Measurements from ENCODE around the gene CCDC127.

CCDC127 gene

DNA sequence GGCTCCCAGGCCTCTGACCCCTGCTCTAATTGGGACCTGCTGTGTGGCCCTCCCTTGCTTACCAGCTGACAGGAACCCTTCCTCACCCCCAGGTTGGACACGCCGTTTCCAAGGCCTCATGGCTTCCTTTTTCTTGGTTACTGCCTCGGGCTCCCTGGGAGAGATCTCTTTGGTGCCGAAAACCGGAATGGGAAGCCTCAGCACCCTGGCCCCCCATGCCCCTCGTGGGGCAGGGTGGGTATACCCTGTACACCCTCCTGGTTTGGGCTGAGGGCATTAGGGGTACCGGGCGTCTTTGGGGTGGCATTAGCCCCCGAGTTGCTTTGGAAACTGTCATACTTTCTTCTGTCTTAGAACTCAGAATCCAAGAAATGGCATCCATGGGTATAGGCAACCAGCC lies 36.8 kb downstream of the CCDC127 start:
- Histone ChIP-seq H3K36me3 (replicated peaks) (no peaks in the 10 kb centered on the region), H3K27ac (no peak overlapping the region), H3K4me3 (ENCODE audit: low read depth, low read length) (no peak overlapping the region), H3K27me3 (replicated peaks) (no peaks in the 10 kb centered on the region)
- in situ Hi-C loops (cut with HindIII; ENCODE audit: low pct_ligation_motif_present, low sequenced_read_pairs), result no loop called here
- no peak for DNase-seq
- TF ChIP-seq, protein P1, sequence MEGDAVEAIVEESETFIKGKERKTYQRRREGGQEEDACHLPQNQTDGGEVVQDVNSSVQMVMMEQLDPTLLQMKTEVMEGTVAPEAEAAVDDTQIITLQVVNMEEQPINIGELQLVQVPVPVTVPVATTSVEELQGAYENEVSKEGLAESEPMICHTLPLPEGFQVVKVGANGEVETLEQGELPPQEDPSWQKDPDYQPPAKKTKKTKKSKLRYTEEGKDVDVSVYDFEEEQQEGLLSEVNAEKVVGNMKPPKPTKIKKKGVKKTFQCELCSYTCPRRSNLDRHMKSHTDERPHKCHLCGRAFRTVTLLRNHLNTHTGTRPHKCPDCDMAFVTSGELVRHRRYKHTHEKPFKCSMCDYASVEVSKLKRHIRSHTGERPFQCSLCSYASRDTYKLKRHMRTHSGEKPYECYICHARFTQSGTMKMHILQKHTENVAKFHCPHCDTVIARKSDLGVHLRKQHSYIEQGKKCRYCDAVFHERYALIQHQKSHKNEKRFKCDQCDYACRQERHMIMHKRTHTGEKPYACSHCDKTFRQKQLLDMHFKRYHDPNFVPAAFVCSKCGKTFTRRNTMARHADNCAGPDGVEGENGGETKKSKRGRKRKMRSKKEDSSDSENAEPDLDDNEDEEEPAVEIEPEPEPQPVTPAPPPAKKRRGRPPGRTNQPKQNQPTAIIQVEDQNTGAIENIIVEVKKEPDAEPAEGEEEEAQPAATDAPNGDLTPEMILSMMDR (IDR thresholded peaks at IDR 0.05; ENCODE audit: low read depth, low read length, missing control alignments), result no peak

DNA sequence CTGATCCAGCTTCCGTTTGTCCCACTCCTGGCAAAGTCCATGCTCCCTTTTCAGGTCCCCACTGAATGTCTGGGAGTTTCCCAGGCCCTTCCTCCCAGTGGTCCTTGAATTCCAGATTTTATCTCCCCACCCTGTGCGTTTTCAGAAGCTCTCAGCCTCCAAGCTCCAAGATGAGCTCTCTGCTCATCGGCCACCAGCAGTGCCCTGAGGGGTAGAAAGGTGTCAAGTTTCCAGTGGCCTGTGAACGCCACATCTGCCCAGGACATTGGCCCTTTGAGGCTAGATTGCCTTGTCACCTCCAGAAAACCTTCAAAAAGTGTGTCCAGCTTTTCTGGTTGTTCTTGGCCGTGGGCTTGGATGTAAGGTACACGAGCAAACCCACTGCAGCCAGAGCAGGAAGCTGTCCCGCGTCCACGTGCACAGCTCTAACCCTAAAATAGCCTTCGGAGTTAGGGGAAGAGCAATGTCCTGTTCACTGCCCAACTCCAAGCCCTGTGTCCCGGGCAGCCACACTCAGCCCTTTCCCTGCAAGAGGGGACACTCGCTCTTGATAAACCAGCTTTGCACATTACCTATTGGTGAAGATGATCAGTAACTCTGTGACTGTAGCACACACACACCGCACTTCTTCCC lies 37.6 kb downstream of the CCDC127 start:
- H3K4me3 ChIP-seq (ENCODE audit: low read depth, low read length), result no peak overlapping the region
- TF ChIP-seq, protein P1 (IDR thresholded peaks at IDR 0.05; ENCODE audit: low read depth, low read length, missing control alignments), result no peak
- H3K27me3 ChIP-seq (replicated peaks), result no peaks in the 10 kb centered on the region
- no peak overlapping the region for H3K27ac ChIP-seq
- in situ Hi-C loops (cut with HindIII; ENCODE audit: low pct_ligation_motif_present, low sequenced_read_pairs), result no loop called here
- no peaks in the 10 kb centered on the region for H3K36me3 ChIP-seq (replicated peaks)
- no peak for DNase-seq

DNA sequence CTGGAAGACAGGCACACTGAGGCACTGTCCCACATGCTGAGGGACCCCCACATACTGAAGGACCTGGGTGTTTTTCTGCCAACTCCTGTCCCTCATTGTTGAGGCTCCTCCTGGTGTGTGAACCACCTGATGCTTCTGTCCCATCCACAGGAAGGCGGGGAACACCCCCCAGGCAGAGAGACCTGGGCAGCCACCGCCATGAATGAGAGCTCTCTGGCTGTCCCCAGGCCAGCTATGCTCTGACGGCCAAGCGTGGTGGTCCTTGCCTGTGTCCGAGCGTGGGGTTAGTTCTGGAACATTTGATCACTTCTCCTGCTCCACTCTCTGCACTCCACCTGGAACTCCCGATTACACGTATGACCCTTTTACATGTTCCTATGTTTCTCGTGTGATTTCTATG lies 38.6 kb downstream of the CCDC127 start:
- TF ChIP-seq, protein P1 (IDR thresholded peaks at IDR 0.05; ENCODE audit: low read depth, low read length, missing control alignments), result no peak
- Histone ChIP-seq H3K27ac (no peak overlapping the region), H3K36me3 (replicated peaks) (no peaks in the 10 kb centered on the region), H3K4me3 (ENCODE audit: low read depth, low read length) (no peak overlapping the region), H3K27me3 (replicated peaks) (no peaks in the 10 kb centered on the region)
- in situ Hi-C loops (cut with HindIII; ENCODE audit: low pct_ligation_motif_present, low sequenced_read_pairs), result no loop called here
- DNase-seq, result no peak

DNA sequence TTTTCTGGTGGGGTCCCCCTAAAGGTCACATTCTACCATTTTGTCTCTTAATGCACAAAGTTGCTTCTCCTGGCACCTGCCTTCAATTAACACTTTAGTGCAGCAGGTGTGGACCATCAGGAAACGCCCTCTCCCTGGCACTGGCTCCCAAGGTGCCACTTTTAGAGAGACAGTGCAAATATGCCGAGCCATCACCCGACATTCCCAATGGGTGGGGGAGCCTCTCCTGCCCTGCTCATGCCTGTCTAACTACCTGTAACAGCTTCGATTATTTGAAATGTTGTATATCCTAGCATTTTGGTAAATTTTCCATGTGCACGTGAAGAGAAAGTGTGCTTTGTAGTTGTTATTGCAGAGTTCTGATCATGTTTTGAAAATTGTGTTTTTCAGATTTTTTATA lies 39.8 kb downstream of the CCDC127 start:
- no peak for DNase-seq
- H3K4me3 ChIP-seq (ENCODE audit: low read depth, low read length), result no peak overlapping the region
- H3K36me3 ChIP-seq (replicated peaks), result no peaks in the 10 kb centered on the region
- TF ChIP-seq, protein P1 (IDR thresholded peaks at IDR 0.05; ENCODE audit: low read depth, low read length, missing control alignments), result no peak
- H3K27me3 ChIP-seq (replicated peaks), result no peaks in the 10 kb centered on the region
- in situ Hi-C loops (cut with HindIII; ENCODE audit: low pct_ligation_motif_present, low sequenced_read_pairs), result no loop called here
- H3K27ac ChIP-seq, result no peak overlapping the region

DNA sequence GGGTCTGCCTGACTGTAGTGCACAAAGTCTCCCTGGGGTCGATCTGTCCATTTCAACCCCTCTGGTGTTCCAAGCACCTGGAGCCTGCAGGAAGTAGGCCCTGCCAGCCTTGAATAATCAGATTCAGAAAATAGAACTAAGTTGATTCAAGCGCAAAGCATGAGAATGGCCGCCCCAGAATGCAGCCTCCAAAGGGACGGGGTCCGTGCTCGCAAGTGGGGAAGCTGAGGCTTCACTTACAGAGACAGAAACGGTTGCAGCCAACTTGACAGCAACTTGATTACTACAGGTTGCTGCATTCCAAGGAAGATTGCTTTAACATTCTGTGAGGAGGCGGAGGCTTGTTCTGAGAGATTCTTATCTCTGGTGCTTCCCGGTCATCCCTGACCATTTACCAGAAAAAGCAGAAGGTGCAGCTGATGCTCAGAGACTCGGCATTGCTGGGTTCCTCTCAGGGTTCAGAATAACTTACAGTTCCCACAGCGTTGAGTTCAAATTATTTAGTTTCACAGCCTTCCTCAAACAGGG lies 41.6 kb downstream of the CCDC127 start:
- no peak overlapping the region for H3K4me3 ChIP-seq (ENCODE audit: low read depth, low read length)
- H3K27ac ChIP-seq, result no peak overlapping the region
- no peaks in the 10 kb centered on the region for H3K27me3 ChIP-seq (replicated peaks)
- no peak for DNase-seq
- no peaks in the 10 kb centered on the region for H3K36me3 ChIP-seq (replicated peaks)
- TF ChIP-seq, protein P1 (IDR thresholded peaks at IDR 0.05; ENCODE audit: low read depth, low read length, missing control alignments), result no peak
- in situ Hi-C loops (cut with HindIII; ENCODE audit: low pct_ligation_motif_present, low sequenced_read_pairs), result no loop called here

Measured in brain microvascular endothelial cell (primary cell).